GM18907 (cell line): ENCODE measurements around the gene SFXN3.
"Not testable (repeated sequence)": the region's sequence is repeated elsewhere in the genome, so short reads cannot be mapped to it uniquely, and the experiment has no call there.

Experiments used
- ATAC-seq: cut with Tn5 transposase; IDR thresholded peaks from one replicate; pipeline ENCODE4 v1.9.1; 2021; ENCODE audit warnings: mild to moderate bottlenecking, moderate library complexity; ENCODE audit not compliant: unreplicated experiment

Gene SFXN3

DNA sequence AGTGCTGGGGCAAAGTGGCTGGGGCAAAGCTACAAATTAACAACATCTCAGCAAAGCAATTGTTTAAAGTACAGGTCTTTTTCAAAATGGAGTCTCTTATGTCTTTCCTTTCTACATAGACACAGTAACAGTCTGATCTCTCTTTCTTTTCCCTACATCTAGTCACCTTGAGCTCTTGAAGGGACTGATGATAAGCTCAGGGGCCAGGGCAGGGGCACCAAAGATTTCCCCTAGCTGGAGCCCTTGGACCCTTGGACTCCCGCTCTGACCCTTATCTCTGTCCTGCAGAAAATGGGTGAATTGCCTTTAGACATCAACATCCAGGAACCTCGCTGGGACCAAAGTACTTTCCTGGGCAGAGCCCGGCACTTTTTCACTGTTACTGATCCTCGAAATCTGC, 3.4 kb downstream of the SFXN3 start:
- ATAC-seq = not testable (repeated sequence)

DNA sequence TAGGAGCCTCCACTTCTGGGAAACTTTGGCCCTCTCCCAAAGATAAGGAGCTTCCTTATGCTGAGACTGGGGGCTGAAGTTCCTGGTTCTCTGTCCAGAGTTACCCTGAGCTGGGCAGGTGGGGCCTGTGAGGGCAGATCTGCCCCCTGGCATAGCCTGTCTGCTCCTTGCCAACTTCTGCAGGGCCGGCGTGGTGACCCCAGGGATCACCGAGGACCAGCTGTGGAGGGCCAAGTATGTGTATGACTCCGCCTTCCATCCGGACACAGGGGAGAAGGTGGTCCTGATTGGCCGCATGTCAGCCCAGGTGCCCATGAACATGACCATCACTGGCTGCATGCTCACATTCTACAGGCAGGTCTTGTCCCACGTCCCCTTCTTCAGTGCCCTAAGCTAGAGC, 4.3 kb downstream of the SFXN3 start:
- ATAC-seq = no peak

DNA sequence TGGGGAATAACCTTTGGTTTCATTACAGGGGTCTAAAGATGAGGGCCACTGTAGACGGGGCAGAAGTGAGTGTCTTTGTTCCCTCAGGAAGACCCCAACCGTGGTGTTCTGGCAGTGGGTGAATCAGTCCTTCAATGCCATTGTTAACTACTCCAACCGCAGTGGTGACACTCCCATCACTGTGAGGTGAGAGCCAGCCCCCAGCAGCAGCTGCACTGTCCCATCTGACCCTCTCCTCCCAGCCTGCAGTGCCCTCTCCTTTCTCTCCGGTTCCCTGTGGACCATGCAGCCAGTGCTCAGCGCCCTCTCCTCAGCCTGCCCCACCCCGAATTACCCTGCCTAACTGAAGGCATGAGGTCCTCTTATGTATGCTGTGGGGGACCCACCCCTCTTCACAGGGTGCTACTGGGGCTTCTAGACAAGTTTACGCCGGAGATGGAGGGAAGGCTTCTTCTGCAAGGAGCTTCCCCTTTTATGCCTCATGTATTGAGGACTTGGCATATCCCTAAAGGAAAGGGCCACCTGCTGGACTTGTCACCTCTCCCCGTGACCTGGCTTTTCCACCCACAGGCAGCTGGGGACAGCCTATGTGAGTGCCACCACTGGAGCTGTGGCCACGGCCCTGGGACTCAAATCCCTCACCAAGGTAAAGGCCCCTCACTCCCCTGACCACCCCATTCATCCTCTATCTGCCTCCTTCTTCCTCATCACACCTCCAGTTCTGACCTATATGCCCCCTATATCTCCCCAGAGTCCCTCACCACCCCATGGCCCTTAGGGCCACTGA, 5.1 kb downstream of the SFXN3 start:
- ATAC-seq = no peak

DNA sequence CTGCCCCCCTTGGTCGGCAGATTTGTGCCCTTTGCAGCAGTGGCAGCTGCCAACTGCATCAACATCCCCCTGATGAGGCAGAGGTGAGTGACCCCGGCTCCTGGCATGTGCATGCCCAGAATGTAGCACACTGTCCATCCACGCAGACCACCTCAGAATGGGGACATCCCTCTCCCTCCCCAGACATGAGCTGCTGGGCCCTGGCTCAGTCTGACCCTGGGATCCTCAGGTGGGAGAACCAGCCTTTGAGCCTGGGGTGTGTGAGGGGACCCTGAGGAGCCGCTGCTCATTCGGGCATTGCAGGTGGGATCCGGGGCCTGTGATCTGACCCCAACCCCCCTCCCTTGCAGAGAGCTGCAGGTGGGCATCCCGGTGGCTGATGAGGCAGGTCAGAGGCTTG, 5.7 kb downstream of the SFXN3 start:
- no peak for ATAC-seq

DNA sequence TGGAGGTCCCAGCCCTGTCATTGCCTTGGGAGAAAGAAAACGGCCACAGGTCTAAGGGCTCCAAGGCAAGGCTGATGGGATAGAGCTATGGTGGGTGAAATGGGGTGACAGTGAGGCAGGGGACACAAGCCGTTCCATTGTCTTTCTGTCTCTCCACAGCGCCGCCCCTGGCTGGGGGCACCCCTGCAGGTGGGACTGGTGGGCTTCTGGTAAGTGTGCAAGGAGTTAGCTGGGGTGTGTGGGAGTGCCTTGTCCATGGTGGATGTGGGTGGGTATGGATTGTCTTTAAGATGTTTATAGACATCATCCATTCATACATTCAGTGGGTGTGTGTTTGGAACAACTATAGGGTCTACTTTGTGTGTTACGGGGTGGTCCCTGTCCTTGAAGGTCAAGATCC, 7.5 kb downstream of the SFXN3 start:
- ATAC-seq = no peak

DNA sequence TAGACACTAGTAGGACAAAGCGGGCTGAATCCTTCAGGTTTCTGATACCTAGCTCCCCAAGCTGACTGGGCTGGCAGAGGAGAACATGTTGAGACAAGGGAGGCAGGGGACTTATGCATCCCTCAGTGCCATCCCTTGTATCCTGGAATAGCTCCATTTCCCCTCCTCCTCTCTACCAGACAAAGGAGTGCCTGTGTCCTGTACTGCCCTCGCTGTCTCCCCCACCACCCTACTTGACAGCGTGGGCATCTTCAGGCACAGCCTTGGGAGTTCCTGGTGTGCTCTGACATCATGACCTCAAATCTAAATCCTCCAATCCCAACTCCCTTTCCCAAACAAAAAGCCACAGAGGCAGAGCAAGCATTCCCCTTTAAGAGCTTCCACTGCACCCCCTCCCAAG, 9.0 kb downstream of the SFXN3 start:
- ATAC-seq = no peak

DNA sequence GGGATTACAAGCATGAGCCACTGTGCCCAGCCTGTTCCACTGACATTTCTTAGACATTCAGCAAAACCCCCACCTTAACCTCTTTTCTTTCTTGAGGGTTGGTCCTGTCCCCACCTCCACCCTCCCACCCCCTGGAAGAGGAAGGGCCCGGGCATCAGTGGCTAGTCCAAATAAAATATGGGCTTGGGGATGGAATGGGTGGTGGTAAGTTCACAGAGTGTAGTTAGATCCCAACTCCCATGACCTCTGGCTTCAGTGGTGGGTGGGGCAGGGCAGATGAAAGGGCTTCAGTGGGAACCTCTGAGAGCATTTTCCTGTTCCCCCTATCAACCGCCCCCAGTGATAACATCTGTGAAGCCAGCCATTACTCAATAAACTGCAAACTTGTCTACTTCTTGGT, 9.8 kb downstream of the SFXN3 start:
- no peak for ATAC-seq

DNA sequence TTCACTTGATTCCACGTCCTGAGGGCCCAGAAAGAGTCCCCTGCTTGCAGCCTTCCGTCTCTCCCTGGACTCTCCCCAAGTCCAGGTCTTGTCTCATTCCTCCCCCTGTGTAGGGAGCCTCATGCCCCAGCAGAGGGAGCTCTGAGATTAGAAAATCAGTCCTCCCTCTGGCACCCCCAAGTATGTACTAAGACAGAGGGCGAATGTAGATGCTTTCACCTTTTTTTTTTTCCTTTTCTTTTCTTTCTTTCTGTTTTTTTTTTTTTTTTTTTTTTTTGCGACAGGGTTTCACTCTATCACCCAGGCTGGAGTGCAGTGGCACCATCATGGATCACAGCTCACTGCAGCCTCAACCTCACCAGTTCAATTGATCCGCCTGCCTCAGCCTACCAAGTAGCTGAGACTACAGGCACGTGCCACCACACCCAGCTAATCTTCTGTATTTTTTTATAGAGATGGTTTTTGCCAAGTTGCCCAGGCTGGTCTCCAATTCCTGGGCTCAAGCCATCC, 10.3 kb downstream of the SFXN3 start:
- ATAC-seq = peak; percentile 64

DNA sequence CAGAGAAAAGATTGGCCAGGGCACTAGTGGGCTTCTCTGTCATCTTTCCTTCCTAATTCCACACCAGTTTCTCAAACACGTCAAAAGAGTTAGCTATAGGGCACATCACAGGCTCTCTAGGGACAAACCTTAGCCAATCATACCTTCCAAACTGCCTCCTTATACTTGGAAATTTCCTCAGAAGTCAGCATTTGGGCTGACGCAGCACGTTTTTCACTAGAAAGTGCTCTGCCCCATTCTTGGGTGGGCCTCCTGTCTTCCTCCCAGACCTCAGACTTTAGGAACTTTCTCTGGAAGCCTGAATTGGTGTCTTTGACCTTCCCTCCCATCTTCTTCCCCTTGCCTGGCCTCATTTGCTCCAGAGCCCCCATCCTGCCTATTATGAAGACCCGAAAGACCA, 11.1 kb downstream of the SFXN3 start:
- no peak for ATAC-seq

DNA sequence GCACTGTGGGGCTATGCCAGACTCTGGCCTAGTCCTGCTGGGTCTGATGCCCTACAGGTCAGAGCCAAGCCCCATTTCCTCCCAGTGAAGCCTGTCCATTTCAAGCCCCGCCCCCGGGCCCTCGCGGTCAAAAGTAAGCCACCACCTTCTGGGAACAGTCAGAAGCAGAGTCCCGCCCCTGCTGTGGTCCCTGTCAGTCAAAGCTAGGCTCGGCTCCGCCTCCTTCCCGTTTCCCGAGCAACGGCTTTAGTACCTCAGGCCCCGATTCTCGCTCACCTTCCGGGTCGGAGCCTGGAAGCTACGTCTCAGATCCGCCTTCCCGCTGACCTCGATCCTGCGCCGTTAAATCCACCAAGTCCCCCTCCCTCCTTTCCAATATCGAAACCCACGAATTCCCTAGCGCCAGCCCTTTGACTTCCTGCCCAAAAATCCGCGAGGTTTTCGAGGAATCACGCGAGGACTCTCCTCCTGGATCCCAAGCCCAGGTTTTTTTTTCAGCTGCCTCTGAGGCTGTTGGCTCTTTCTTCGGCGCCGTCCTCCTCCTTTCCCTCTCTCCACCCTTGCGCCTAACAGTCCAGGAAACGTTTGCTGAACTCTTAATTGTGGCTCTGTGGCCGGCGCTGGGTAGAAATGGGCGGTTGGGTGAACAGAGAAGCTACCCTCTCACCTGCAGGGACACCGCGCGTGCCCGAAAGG, 11.8 kb downstream of the SFXN3 start:
- ATAC-seq = peak; percentile 92

DNA sequence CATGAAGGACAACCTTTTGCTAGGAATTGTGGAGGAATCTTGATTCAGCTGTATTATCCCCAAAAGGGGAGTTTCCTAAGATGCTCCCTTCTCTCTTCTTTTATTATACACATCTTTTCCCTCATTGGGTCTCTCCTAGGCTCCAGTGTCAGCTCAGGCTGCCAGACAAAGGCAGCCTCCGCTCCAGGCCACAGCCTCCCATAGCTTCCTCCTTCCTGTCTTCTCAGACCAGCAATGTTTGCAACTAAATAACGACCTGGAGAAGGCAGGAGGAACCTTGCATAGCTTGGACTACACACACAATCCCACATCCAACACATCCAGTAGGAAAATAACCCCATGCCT, 12.3 kb downstream of the SFXN3 start:
- no peak for ATAC-seq

DNA sequence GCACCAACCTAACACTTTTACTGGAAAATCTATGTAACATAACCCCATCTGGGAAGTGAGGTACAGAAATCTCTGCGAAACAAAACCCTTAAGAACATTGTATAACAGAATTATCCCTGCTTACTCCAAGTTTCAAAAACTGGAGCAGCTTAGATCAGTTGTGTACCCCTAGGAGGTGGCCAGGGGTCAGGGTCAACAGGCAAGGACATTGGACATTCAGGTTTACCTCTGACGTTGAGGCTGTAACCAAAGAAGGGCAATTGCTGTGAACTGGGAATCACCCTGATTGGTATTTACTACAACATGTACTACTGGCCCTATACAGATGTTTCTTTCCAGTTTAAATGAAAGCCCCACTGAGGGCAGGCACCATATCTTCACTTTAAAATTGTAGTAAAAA, 13.1 kb downstream of the SFXN3 start:
- ATAC-seq = no peak

DNA sequence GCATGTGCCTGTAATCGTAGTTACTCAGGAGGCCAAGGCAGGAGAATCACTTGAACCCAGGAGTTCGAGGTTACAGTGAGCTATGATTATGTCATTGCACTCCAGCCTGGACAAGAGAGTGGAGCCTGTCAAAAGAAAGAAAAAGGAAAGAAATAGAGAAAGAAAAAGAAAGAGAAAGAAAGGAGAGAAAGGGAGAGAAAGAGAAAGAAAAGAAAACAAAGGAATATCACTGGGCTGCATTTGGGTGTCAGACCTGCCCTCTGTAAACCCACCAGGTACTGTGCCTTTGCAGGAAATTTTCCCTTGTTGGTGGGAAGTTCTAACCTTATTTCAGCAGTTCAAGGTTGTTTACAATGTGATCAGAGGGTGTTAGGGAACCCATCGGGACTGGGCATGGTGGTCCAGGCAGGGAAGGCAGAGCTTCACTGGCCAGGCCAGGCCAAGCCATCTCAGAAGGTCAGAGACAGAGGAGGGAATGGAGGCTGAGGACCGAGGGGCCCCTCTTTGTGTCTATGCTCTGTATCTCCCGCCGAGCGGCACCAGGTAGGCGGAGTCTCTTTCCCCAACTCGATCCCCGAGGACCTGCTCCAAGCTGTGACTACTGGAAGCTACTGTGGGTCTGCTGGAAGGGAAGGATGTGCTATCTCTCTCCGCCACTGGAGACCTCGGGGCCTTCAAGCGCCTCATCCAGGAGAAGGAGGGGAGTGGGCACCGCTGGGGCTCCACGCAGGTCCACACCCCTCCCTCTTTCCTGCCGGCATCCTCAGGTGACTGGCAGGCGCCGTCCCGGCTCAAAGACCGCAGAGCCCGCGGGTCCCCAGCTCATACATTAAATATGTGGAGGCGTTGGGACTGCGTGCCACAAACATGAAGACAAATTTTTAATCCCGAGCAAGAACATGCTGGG, 15.6 kb downstream of the SFXN3 start:
- ATAC-seq = no peak

DNA sequence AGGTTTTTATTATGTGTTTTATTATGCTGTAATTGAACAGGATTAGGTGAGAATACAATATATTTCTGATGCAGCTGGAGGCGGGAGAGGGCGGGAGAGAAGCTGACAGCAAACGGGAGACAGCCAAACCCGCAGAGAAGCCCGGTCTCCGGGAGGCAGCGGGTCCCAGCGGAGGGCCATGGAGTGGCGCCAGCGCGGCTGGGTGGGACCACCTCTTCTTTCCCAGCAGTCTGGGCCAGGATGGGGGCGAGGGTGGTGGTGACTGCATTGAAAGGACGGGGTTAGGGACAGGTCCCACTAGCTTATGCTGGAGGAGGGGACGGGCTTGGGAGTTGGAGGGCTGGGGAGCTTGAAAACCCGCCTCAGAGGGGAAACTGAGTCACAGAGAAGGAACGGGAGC, 16.2 kb downstream of the SFXN3 start:
- no peak for ATAC-seq

DNA sequence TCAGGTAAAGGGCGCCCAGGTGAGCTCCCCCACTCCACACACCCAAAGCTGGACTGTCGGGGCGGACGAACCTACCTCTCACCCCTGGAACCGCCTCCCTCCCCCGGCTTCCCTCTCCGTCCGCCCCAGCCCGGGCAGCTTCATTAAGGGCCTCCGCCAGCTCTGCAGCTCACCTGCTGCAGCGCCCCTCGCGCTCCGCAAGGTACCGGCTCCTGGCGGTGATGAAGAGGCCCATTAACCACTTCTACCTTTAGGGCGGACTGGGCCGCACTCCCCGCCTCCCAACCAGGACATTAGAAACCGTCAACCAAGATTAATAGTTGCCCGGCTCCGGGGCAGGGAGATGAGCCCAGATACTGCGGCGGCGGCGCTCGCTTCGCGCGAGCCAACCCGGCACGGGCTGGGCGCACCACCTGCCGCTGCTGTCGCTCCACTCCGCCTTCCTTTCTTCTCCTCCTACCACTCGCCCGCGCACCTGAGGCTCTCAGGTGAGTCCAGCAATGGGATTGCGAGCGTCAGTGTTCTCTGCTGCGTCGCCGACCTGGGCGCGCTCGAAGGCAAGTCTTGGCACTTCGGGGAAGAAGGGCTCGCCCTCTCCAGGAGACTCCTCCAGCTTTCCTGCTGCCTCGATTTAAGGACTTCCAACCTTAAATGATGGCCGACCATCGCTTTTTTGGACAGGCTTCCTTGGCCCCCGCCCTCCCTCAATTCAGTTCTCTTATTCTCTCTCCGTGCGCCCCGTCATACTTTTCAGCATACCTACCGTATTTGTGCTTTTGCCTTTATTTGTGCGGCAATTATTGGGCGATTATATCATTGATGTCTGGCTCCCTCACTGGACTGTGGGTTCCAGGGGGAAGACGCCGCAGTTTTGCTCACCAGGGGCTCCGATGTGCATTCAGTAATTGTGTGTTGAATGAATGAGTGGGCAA, 17.2 kb downstream of the SFXN3 start:
- no peak for ATAC-seq

DNA sequence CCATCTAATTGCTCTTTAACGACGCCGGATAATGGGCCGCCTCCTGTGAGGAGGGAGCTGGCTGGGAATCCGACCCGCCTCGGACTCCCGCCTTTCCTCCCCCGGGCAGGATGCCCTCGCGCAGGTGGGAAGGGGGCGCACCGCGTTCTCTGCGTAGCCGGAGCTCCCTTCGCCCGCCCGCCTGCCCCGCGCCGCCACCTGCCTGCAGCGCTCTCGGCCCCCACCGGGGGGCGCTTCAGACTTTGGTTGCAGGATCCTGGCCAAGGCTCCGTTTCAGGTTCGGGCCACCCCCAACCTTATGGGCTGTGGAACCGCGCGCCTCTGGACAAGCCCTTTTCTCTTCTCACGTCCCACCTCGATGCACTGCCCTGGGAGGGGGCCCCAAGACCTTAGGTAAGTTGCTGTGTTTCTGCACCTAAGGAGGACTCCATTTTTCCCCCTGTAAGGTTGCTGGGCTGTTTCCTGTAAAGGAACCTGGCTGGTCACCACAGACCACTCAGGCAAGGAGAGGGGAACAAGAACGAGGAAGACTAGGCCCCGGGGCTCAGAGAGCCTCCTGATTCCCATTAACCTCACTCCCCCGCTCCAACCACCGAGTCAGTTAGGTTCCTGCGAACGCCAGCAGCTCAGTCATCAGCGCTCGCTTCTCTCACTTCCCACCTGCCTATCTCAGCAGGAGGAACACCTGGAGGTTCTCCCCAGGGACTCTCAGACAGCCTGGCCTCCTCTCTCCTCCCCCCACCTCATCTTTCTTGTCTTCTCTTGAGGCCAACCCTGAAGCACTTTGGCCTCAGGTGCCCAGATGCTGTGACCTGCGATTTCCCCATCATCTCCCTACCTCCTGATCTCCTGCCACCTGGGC, 19.4 kb downstream of the SFXN3 start:
- no peak for ATAC-seq

DNA sequence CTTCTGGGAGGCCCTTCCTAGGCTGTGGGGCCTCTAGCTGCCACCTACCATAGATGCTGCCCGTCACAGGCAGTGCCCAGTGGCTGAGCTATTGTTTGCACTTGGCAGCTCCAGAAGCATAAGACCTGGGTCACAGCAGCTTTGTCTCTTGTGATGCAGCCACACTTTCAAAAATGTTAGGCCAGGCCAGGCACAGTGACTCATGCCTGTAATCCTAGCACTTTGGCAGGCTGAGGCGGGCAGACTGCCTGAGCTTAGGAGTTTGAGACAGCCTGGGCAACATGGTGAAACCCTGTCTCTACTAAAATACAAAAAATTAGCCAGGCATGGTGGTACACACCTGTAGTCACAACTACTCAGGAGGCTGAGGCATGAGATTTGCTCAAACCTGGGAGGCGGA, 21.3 kb downstream of the SFXN3 start:
- ATAC-seq = no peak

DNA sequence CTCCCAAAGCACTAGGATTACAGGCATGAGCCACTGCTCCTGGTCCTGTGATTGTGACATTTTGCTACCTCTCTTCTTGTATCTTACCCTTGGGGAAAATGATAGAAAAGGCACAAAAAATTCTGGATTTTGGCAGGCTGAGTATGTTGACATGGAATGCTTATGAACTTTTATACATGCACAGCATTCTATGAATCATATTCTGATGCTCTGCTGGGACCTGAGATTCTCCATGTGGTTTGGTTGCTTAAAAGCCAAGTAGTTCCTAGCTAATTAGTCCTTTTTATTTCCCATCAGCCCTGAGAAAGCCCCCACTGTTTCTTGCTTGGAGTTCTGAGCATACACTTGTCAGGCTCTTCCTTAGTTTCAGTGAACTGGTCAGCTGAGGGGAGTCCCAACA, 22.5 kb downstream of the SFXN3 start:
- no peak for ATAC-seq

DNA sequence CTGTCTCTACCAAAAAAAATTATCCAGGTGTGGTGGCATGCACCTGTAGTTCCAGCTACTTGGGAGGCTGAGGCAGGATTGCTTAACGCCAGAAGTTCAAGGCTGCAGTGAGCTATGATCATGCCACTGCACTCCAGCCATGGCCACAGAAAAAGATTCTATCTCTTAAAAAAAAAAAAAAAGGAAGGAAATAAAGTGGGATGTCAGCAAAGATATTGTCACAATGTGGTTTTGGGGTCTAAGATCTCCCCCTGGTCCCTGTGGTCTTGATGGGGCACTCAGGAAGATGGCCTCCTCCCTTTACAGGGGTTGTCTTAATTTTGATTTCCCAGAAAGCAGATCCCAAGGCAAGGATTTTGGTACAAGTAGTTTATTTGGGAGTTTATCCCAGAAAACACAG, 23.3 kb downstream of the SFXN3 start:
- ATAC-seq = no peak

DNA sequence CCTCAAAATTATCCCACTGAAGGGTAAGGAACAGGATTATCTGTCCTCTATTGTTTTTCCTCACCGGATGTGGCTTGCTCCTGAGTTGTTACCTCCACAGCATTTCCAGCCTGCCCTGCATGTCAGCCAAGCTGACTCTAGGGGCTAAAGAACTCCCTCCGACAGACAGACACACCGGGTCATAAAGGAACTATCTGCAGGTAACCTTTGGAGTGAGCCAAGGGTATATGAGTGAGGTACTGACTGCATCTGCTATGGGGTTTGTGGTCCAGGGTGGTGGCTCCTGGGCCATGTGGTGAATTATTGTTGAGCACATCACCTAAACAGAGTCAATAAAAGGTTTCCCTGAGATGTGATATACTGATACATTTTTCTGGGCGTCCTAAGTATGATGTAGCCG, 23.8 kb downstream of the SFXN3 start:
- no peak for ATAC-seq
